H1 (cell line): ENCODE data around the gene MARK4.

ENCODE experiments used
- ATF3 ChIP-seq: IDR thresholded peaks from 2 replicates; pipeline ENCODE4 v1.6.1; 2011; ENCODE audit warnings: low read depth, mild to moderate bottlenecking, low read length; ENCODE audit not compliant: insufficient read depth
- CBX5 ChIP-seq: fragments of 300-800, 300-1000 bp; sonication (generic); IDR thresholded peaks from 2 replicates; pipeline ENCODE4 v1.7.1; 2016; ENCODE audit warnings: antibody characterized with exemption, low read length, low read depth
- CBX8 ChIP-seq: fragments of 300-800, 300-1000 bp; sonication (generic); IDR thresholded peaks from 2 replicates; pipeline ENCODE4 v1.7.1; 2016; ENCODE audit warnings: low read depth, low read length, borderline replicate concordance
- CHD1 ChIP-seq: IDR thresholded peaks from 2 replicates; pipeline ENCODE4 v1.6.1; 2012; ENCODE audit warnings: low read depth, low read length, improper control_type of control experiment
- CTCF ChIP-seq, 3 experiments: IDR thresholded peaks; 1 replicate in 2 of 3; 2 replicates in 1 of 3; pipeline versions ENCODE4 v1.5.1 to v1.6.1; 2011; ENCODE audit warnings: low read length in 3 of 3, mild to moderate bottlenecking in 3 of 3, inconsistent platforms in 2 of 3, low read depth in 1 of 3, moderate library complexity in 1 of 3; ENCODE audit not compliant: insufficient read depth in 1 of 3; ENCODE audit errors: control extremely low read depth in 1 of 3
- POLR2A ChIP-seq, 2 experiments: IDR thresholded peaks; 1 replicate in 1 of 2; 2 replicates in 1 of 2; pipeline ENCODE4 v1.6.1; 2011; ENCODE audit warnings: low read depth in 2 of 2, low read length in 2 of 2, mild to moderate bottlenecking in 2 of 2; ENCODE audit errors: control extremely low read depth in 1 of 2
- POLR2AphosphoS5 ChIP-seq: IDR thresholded peaks from 2 replicates; pipeline ENCODE4 v1.6.1; 2011; ENCODE audit warnings: low read depth, low read length
- RAD21 ChIP-seq, 2 experiments: IDR thresholded peaks in 1 of 2; conservative IDR thresholded peaks in 1 of 2; 2 replicates each; pipeline ENCODE4 v1.6.1; 2011; ENCODE audit warnings: low read depth in 2 of 2, low read length in 2 of 2, improper control_type of control experiment in 1 of 2, inconsistent platforms in 1 of 2, mild to moderate bottlenecking in 1 of 2, moderate library complexity in 1 of 2
- RNF2 ChIP-seq: fragments of 200-900, 300-1000 bp; sonication (generic); IDR thresholded peaks from 2 replicates; pipeline ENCODE4 v1.7.1; 2016; ENCODE audit warnings: borderline replicate concordance, low read depth, mild to moderate bottlenecking, antibody characterized with exemption, low read length; ENCODE audit not compliant: poor library complexity, severe bottlenecking; ENCODE audit errors: missing control alignments
- SIN3A ChIP-seq, 2 experiments: IDR thresholded peaks in 1 of 2; conservative IDR thresholded peaks in 1 of 2; 2 replicates each; pipeline ENCODE4 v1.6.1; 2011 to 2012; ENCODE audit warnings: low read length in 2 of 2, improper control_type of control experiment in 1 of 2, low read depth in 1 of 2, mild to moderate bottlenecking in 1 of 2
- TAF1 ChIP-seq: IDR thresholded peaks from 2 replicates; pipeline ENCODE4 v1.6.1; 2011; ENCODE audit warnings: mild to moderate bottlenecking, low read depth, low read length
- TCF12 ChIP-seq: IDR thresholded peaks from 2 replicates; pipeline ENCODE4 v1.6.1; 2011; ENCODE audit warnings: low read depth, mild to moderate bottlenecking, low read length
- ZNF274 ChIP-seq: IDR thresholded peaks from 2 replicates; pipeline ENCODE4 v1.7.0; 2012; ENCODE audit warnings: low read length, borderline replicate concordance; ENCODE audit errors: extremely low read depth
- TF ChIP-seq, protein P1 (sequence below): fragments of 300-600 bp; sonication (generic); IDR thresholded peaks from 2 replicates; pipeline ENCODE4 v1.7.1; 2012; ENCODE audit warnings: low read length, moderate library complexity, mild to moderate bottlenecking, inconsistent platforms; ENCODE audit not compliant: insufficient replicate concordance

DNA sequence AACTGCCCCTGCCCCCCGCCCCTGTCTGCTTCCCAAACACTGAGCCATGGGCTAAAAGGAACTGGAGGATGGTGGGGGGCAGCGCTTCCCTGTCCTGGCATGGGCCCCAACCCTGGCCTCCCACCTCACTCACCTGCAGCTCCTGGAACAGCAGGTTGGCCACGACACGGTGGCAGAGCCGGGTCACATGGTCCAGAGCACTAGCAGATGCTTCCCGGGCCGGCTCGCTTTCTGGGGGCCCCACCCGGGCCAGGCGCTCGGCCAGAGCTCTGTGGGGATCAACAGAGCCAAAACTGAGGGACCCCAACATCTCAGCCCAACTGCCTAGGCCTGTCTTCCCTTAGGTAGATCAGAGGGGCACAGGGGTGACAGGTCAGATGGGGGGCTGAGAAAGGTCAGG is 26.4 kb upstream of the MARK4 start:
- TF ChIP-seq ZNF274 (no peak), POLR2A (IDR thresholded peaks at IDR 0.05; ENCODE audit: control extremely low read depth in 1 of 2, low read depth in 2 of 2, low read length in 2 of 2) (no peak), CTCF (IDR thresholded peaks at IDR 0.05; ENCODE audit: control extremely low read depth in 1 of 3, insufficient read depth in 1 of 3, low read depth in 1 of 3, low read length in 3 of 3) (no peak), SIN3A (conservative IDR thresholded peaks at IDR 0.05 in 1 of 2, IDR thresholded peaks at IDR 0.05 in 1 of 2; ENCODE audit: low read depth in 1 of 2, low read length in 2 of 2) (no peak), ATF3 (no peak), RAD21 (IDR thresholded peaks at IDR 0.05 in 1 of 2, conservative IDR thresholded peaks at IDR 0.05 in 1 of 2; ENCODE audit: low read depth in 2 of 2, low read length in 2 of 2) (no peak), CHD1 (no peak), TAF1 (no peak), CBX5 (no peak), TCF12 (no peak), CBX8 (no peak), POLR2AphosphoS5 (no peak), RNF2 (no peak)
- TF ChIP-seq, protein P1, sequence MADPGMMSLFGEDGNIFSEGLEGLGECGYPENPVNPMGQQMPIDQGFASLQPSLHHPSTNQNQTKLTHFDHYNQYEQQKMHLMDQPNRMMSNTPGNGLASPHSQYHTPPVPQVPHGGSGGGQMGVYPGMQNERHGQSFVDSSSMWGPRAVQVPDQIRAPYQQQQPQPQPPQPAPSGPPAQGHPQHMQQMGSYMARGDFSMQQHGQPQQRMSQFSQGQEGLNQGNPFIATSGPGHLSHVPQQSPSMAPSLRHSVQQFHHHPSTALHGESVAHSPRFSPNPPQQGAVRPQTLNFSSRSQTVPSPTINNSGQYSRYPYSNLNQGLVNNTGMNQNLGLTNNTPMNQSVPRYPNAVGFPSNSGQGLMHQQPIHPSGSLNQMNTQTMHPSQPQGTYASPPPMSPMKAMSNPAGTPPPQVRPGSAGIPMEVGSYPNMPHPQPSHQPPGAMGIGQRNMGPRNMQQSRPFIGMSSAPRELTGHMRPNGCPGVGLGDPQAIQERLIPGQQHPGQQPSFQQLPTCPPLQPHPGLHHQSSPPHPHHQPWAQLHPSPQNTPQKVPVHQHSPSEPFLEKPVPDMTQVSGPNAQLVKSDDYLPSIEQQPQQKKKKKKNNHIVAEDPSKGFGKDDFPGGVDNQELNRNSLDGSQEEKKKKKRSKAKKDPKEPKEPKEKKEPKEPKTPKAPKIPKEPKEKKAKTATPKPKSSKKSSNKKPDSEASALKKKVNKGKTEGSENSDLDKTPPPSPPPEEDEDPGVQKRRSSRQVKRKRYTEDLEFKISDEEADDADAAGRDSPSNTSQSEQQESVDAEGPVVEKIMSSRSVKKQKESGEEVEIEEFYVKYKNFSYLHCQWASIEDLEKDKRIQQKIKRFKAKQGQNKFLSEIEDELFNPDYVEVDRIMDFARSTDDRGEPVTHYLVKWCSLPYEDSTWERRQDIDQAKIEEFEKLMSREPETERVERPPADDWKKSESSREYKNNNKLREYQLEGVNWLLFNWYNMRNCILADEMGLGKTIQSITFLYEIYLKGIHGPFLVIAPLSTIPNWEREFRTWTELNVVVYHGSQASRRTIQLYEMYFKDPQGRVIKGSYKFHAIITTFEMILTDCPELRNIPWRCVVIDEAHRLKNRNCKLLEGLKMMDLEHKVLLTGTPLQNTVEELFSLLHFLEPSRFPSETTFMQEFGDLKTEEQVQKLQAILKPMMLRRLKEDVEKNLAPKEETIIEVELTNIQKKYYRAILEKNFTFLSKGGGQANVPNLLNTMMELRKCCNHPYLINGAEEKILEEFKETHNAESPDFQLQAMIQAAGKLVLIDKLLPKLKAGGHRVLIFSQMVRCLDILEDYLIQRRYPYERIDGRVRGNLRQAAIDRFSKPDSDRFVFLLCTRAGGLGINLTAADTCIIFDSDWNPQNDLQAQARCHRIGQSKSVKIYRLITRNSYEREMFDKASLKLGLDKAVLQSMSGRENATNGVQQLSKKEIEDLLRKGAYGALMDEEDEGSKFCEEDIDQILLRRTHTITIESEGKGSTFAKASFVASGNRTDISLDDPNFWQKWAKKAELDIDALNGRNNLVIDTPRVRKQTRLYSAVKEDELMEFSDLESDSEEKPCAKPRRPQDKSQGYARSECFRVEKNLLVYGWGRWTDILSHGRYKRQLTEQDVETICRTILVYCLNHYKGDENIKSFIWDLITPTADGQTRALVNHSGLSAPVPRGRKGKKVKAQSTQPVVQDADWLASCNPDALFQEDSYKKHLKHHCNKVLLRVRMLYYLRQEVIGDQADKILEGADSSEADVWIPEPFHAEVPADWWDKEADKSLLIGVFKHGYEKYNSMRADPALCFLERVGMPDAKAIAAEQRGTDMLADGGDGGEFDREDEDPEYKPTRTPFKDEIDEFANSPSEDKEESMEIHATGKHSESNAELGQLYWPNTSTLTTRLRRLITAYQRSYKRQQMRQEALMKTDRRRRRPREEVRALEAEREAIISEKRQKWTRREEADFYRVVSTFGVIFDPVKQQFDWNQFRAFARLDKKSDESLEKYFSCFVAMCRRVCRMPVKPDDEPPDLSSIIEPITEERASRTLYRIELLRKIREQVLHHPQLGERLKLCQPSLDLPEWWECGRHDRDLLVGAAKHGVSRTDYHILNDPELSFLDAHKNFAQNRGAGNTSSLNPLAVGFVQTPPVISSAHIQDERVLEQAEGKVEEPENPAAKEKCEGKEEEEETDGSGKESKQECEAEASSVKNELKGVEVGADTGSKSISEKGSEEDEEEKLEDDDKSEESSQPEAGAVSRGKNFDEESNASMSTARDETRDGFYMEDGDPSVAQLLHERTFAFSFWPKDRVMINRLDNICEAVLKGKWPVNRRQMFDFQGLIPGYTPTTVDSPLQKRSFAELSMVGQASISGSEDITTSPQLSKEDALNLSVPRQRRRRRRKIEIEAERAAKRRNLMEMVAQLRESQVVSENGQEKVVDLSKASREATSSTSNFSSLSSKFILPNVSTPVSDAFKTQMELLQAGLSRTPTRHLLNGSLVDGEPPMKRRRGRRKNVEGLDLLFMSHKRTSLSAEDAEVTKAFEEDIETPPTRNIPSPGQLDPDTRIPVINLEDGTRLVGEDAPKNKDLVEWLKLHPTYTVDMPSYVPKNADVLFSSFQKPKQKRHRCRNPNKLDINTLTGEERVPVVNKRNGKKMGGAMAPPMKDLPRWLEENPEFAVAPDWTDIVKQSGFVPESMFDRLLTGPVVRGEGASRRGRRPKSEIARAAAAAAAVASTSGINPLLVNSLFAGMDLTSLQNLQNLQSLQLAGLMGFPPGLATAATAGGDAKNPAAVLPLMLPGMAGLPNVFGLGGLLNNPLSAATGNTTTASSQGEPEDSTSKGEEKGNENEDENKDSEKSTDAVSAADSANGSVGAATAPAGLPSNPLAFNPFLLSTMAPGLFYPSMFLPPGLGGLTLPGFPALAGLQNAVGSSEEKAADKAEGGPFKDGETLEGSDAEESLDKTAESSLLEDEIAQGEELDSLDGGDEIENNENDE = no peak
